ENCODE measurements around the gene LGALSL.

DNA sequence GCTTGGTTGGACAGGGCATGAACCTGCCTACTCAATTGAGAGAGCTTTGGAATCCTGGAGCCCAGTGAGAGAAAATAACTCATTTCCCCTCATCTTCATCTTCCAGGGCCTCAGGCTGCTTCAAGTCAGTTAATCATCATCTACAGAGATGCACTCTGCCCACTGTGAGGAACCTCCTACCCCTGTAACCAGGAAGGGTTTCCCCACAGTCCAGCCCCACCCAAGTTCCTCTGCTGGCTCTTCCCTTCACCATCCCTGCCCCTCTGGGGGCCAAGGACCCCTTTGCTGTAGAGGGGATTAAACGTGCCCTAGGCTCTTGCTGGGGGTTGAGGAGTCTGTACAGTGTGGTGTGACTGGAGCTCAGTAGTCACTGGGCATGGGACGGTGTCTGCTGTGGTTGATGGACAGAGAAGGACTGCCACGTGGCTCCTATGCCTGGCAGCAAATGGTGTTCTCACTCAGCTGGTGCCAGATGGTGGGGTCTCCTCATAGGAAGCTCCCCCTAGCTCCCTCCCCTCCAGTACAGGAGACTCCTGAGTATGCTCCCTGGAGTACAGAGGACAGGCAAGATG is 29.5 kb upstream of the LGALSL start:
- no peak for TF ChIP-seq POLR2A (IDR thresholded peaks at IDR 0.05)
- TF ChIP-seq, protein P1, sequence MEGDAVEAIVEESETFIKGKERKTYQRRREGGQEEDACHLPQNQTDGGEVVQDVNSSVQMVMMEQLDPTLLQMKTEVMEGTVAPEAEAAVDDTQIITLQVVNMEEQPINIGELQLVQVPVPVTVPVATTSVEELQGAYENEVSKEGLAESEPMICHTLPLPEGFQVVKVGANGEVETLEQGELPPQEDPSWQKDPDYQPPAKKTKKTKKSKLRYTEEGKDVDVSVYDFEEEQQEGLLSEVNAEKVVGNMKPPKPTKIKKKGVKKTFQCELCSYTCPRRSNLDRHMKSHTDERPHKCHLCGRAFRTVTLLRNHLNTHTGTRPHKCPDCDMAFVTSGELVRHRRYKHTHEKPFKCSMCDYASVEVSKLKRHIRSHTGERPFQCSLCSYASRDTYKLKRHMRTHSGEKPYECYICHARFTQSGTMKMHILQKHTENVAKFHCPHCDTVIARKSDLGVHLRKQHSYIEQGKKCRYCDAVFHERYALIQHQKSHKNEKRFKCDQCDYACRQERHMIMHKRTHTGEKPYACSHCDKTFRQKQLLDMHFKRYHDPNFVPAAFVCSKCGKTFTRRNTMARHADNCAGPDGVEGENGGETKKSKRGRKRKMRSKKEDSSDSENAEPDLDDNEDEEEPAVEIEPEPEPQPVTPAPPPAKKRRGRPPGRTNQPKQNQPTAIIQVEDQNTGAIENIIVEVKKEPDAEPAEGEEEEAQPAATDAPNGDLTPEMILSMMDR (IDR thresholded peaks at IDR 0.05): no peak
- TF ChIP-seq POLR2AphosphoS5 (IDR thresholded peaks at IDR 0.05; ENCODE audit: insufficient read depth in 1 of 2, low read depth in 1 of 2): no peak

Data from vagina (tissue), 2 donors.